NCI-H748 (cell line): ENCODE measurements around the gene ZNF451.
"Not testable (repeated sequence)": the region's sequence is repeated elsewhere in the genome, so short reads cannot be mapped to it uniquely, and the experiment has no call there.

Experiments used
- DNase-seq: peaks from one replicate; lab custom pipeline; 2025; ENCODE audit not compliant: unreplicated experiment; lab: John Stamatoyannopoulos, UW

The ZNF451 gene

GRCh38 chr6:57089687-57090457, at the start of gene ZNF451:
TSS of gene ZNF451 (plus strand) at chr6:57090188. CDS start at chr6:57090254, 66 bp downstream.
- peak; percentile 99 for DNase-seq

- not testable (repeated sequence) for DNase-seq
Measured at GRCh38 chr6:57044061-57044460, 45.9 kb upstream of the ZNF451 start.

GRCh38 chr6:57044568-57044967, 45.4 kb upstream of the ZNF451 start:
- DNase-seq, result no peak

GRCh38 chr6:57046332-57047256, 43.4 kb upstream of the ZNF451 start, which contains the start of gene KIAA1586:
TSS of gene KIAA1586 (plus strand) at chr6:57046693. CDS start at chr6:57046756, 63 bp downstream.
- peak; percentile 97 for DNase-seq

- not testable (repeated sequence) for DNase-seq
Measured at GRCh38 chr6:57047257-57047585, 42.8 kb upstream of the ZNF451 start.

GRCh38 chr6:57047859-57048258, 42.1 kb upstream of the ZNF451 start:
- DNase-seq, result not testable (repeated sequence)

- no peak for DNase-seq
Measured at GRCh38 chr6:57048577-57048976, 41.4 kb upstream of the ZNF451 start.

GRCh38 chr6:57063847-57064246, 26.1 kb upstream of the ZNF451 start:
- no peak for DNase-seq

GRCh38 chr6:57064809-57065208, 25.2 kb upstream of the ZNF451 start:
- DNase-seq, result no peak

GRCh38 chr6:57068061-57068460, 21.9 kb upstream of the ZNF451 start:
- no peak for DNase-seq

GRCh38 chr6:57069228-57069627, 20.8 kb upstream of the ZNF451 start:
- no peak for DNase-seq

- DNase-seq, result no peak
Measured at GRCh38 chr6:57069920-57070331, 20.1 kb upstream of the ZNF451 start.

- no peak for DNase-seq
Measured at GRCh38 chr6:57072108-57072507, 17.9 kb upstream of the ZNF451 start.

GRCh38 chr6:57074383-57074782, 15.6 kb upstream of the ZNF451 start:
- no peak for DNase-seq

- DNase-seq, result no peak
Measured at GRCh38 chr6:57075092-57075491, 14.9 kb upstream of the ZNF451 start.

- no peak for DNase-seq
Measured at GRCh38 chr6:57078531-57079207, 11.3 kb upstream of the ZNF451 start.

- no peak for DNase-seq
Measured at GRCh38 chr6:57085471-57085870, 4.5 kb upstream of the ZNF451 start.

- DNase-seq, result no peak
Measured at GRCh38 chr6:57086843-57087242, 3.1 kb upstream of the ZNF451 start.

- DNase-seq, result no peak
Measured at GRCh38 chr6:57087916-57088315, 2.1 kb upstream of the ZNF451 start.

- DNase-seq, result no peak
Measured at GRCh38 chr6:57089265-57089664, 723 bp upstream of the ZNF451 start.

- DNase-seq, result not testable (repeated sequence)
Measured at GRCh38 chr6:57090458-57091067, 575 bp downstream of the ZNF451 start.
